ENCODE data around the gene CRTC3.
A peak's percentile ranks its signal among the peaks of the same experiment; 100 is the strongest.
"Not testable (repeated sequence)": the region's sequence is repeated elsewhere in the genome, so short reads cannot be mapped to it uniquely, and the experiment has no call there.

CRTC3 gene

GRCh38 chr15:90633360-90633759 lies 103.6 kb downstream of the CRTC3 start:
- DNase-seq, result no peak

- not testable (repeated sequence) for DNase-seq
These were observed 107.3 kb downstream of the CRTC3 start for GRCh38 chr15:90636993-90637392.

GRCh38 chr15:90637693-90638092 lies 108.0 kb downstream of the CRTC3 start:
- DNase-seq, result no peak

GRCh38 chr15:90638201-90638691 lies 108.5 kb downstream of the CRTC3 start:
- DNase-seq, result no peak

GRCh38 chr15:90638963-90639362 lies 109.2 kb downstream of the CRTC3 start:
- no peak for DNase-seq

- DNase-seq, result no peak
These were observed 111.1 kb downstream of the CRTC3 start for GRCh38 chr15:90640862-90641261.

GRCh38 chr15:90641581-90642463 lies 112.1 kb downstream of the CRTC3 start:
- no peak for DNase-seq

- DNase-seq, result no peak
These were observed 113.0 kb downstream of the CRTC3 start for GRCh38 chr15:90642464-90643300.

- no peak for DNase-seq
These were observed 113.5 kb downstream of the CRTC3 start for GRCh38 chr15:90643301-90643632.

- no peak for DNase-seq
These were observed 114.8 kb downstream of the CRTC3 start for GRCh38 chr15:90644526-90644925.

GRCh38 chr15:90644952-90645725 lies 115.4 kb downstream of the CRTC3 start:
- DNase-seq, result no peak

- DNase-seq, result no peak
These were observed 116.3 kb downstream of the CRTC3 start for GRCh38 chr15:90645873-90646575.

- no peak for DNase-seq
These were observed 117.1 kb downstream of the CRTC3 start for GRCh38 chr15:90646662-90647305.

- DNase-seq, result no peak
These were observed 117.6 kb downstream of the CRTC3 start for GRCh38 chr15:90647326-90647725.

- DNase-seq, result peak; percentile 26
These were observed 118.7 kb downstream of the CRTC3 start for GRCh38 chr15:90648137-90649070.

- DNase-seq, result no peak
These were observed 120.6 kb downstream of the CRTC3 start for GRCh38 chr15:90650117-90650955.

GRCh38 chr15:90650956-90651689 lies 121.4 kb downstream of the CRTC3 start:
- no peak for DNase-seq

GRCh38 chr15:90654233-90655136 lies 124.8 kb downstream of the CRTC3 start:
- DNase-seq, result no peak
